HEK293T (cell line): Measurements from ENCODE around the gene OSBPL8.
"Not testable (repeated sequence)": the region's sequence is repeated elsewhere in the genome, so short reads cannot be mapped to it uniquely, and the experiment has no call there.

Experiments
- CTCF ChIA-PET: fragments of 350-600 bp; formaldehyde crosslinking; extraction: SDS; loops from one replicate; lab custom pipeline; 2021; ENCODE audit warnings: antibody characterized with exemption, inconsistent platforms; lab: Yijun Ruan, JAX
- POLR2A ChIA-PET: fragments of 350-600 bp; formaldehyde crosslinking; extraction: SDS; loops from one replicate; lab custom pipeline; 2020; ENCODE audit warnings: antibody characterized with exemption, inconsistent platforms; lab: Yijun Ruan, JAX
- DNase-seq: peaks from one replicate; pipeline ENCODE4 v3.0.0; 2012; ENCODE audit warnings: mixed read lengths; ENCODE audit errors: extremely low spot score
- ARNT ChIP-seq: fragments of 450-650 bp; IDR thresholded peaks from 2 replicates; pipeline ENCODE4 v1.6.1; 2017; ENCODE audit warnings: mild to moderate bottlenecking
- BHLHE40 ChIP-seq: fragments of 450-650 bp; IDR thresholded peaks from 2 replicates; pipeline ENCODE4 v1.6.1; 2016; ENCODE audit warnings: mild to moderate bottlenecking, moderate library complexity, borderline replicate concordance
- CTBP1 ChIP-seq: fragments of 450-650 bp; IDR thresholded peaks from 2 replicates; pipeline ENCODE4 v1.6.1; 2016; ENCODE audit warnings: borderline replicate concordance
- ELF4 ChIP-seq: fragments of 450-650 bp; IDR thresholded peaks from 2 replicates; pipeline ENCODE4 v1.6.1; 2017; ENCODE audit warnings: antibody characterized with exemption
- FOXA1 ChIP-seq: fragments of 450-650 bp; IDR thresholded peaks from 2 replicates; pipeline ENCODE4 v1.6.1; 2016; ENCODE audit warnings: mild to moderate bottlenecking
- FOXK2 ChIP-seq: fragments of 450-650 bp; IDR thresholded peaks from 2 replicates; pipeline ENCODE4 v1.6.1; 2016; ENCODE audit warnings: mild to moderate bottlenecking
- FOXM1 ChIP-seq: fragments of 450-650 bp; IDR thresholded peaks from 2 replicates; pipeline ENCODE4 v1.6.1; 2017; ENCODE audit warnings: mild to moderate bottlenecking, borderline replicate concordance
- HDGF ChIP-seq: fragments of 450-650 bp; IDR thresholded peaks from 2 replicates; pipeline ENCODE4 v1.6.1; 2017; ENCODE audit warnings: antibody characterized with exemption, borderline replicate concordance
- L3MBTL2 ChIP-seq: fragments of 450-650 bp; conservative IDR thresholded peaks from 2 replicates; pipeline ENCODE4 v1.6.1; 2016; ENCODE audit warnings: mild to moderate bottlenecking
- LEF1 ChIP-seq: fragments of 450-650 bp; IDR thresholded peaks from 2 replicates; pipeline ENCODE4 v1.6.1; 2017; ENCODE audit warnings: mild to moderate bottlenecking, borderline replicate concordance
- NFRKB ChIP-seq: fragments of 450-650 bp; IDR thresholded peaks from 2 replicates; pipeline ENCODE4 v1.6.1; 2016; ENCODE audit warnings: mild to moderate bottlenecking, moderate library complexity
- PKNOX1 ChIP-seq: fragments of 450-650 bp; IDR thresholded peaks from 2 replicates; pipeline ENCODE4 v1.6.1; 2016
- SP1 ChIP-seq: fragments of 450-650 bp; IDR thresholded peaks from 2 replicates; pipeline ENCODE4 v1.6.1; 2017
- SUZ12 ChIP-seq: fragments of 450-650 bp; IDR thresholded peaks from 2 replicates; pipeline ENCODE4 v1.6.1; 2016; ENCODE audit warnings: mild to moderate bottlenecking
- TARDBP ChIP-seq: fragments of 450-650 bp; IDR thresholded peaks from 2 replicates; pipeline ENCODE4 v1.6.1; 2016
- ZNF384 ChIP-seq: fragments of 450-650 bp; IDR thresholded peaks from 2 replicates; pipeline ENCODE4 v1.6.1; 2016

OSBPL8 gene

GRCh38 chr12:76505050-76505449 lies 54.5 kb downstream of the OSBPL8 start:
- TF ChIP-seq ARNT, result no peak
- no peak for TF ChIP-seq HDGF
- TF ChIP-seq SP1, result no peak
- TF ChIP-seq FOXM1, result no peak
- TF ChIP-seq ZNF384, result no peak
- TF ChIP-seq FOXA1, result no peak
- no peak for TF ChIP-seq SUZ12
- no peak for TF ChIP-seq LEF1
- DNase-seq, result no peak
- CTCF ChIA-PET, result no interaction called here
- POLR2A ChIA-PET, result no interaction called here

- ChIA-PET POLR2A (no interaction called here), CTCF (no interaction called here)
Measured at GRCh38 chr12:76504606-76505005, 55.0 kb downstream of the OSBPL8 start.

GRCh38 chr12:76503957-76504356 lies 55.6 kb downstream of the OSBPL8 start:
- TF ChIP-seq ZNF384 (no peak), LEF1 (no peak), FOXK2 (no peak), SP1 (no peak), ELF4 (no peak), ARNT (no peak), PKNOX1 (no peak), FOXA1 (no peak), NFRKB (no peak), CTBP1 (no peak), L3MBTL2 (no peak), SUZ12 (no peak), BHLHE40 (no peak), FOXM1 (no peak), TARDBP (no peak), HDGF (no peak)
- DNase-seq, result no peak
- ChIA-PET POLR2A (no interaction called here), CTCF (interaction anchor here (0.6 kb wide), 1 partner anchor 13 kb away, joined by 3 read pairs; no protein-coding TSS in a partner anchor)

More at GRCh38 chr12:76504606-76505005, 55.0 kb downstream of the OSBPL8 start:
- no peak for DNase-seq
- TF ChIP-seq CTBP1 (no peak), ARNT (no peak), HDGF (no peak), SUZ12 (no peak), L3MBTL2 (no peak), BHLHE40 (no peak)

- POLR2A ChIA-PET, result no interaction called here
- TF ChIP-seq TARDBP, result no peak
- TF ChIP-seq SP1, result no peak
- no peak for TF ChIP-seq FOXA1
- no peak for TF ChIP-seq FOXM1
- no peak for TF ChIP-seq L3MBTL2
- no peak for TF ChIP-seq ARNT
- no peak for TF ChIP-seq SUZ12
- no peak for TF ChIP-seq CTBP1
- TF ChIP-seq PKNOX1, result no peak
- TF ChIP-seq BHLHE40, result no peak
- TF ChIP-seq LEF1, result no peak
- no peak for TF ChIP-seq HDGF
- CTCF ChIA-PET, result no interaction called here
- no peak for DNase-seq
Measured at GRCh38 chr12:76501390-76501789, 58.2 kb downstream of the OSBPL8 start.

- CTCF ChIA-PET, POLR2A ChIA-PET, DNase-seq: not testable (repeated sequence)
Measured at GRCh38 chr12:76499136-76499535, 60.4 kb downstream of the OSBPL8 start.

GRCh38 chr12:76495556-76495955 lies 64.0 kb downstream of the OSBPL8 start:
- ChIA-PET CTCF (no interaction called here), POLR2A (no interaction called here)
- no peak for DNase-seq
- TF ChIP-seq PKNOX1 (0 out of 2 replicates have a peak, but pooled peaks have one; percentile 28), SP1 (no peak)

DNA sequence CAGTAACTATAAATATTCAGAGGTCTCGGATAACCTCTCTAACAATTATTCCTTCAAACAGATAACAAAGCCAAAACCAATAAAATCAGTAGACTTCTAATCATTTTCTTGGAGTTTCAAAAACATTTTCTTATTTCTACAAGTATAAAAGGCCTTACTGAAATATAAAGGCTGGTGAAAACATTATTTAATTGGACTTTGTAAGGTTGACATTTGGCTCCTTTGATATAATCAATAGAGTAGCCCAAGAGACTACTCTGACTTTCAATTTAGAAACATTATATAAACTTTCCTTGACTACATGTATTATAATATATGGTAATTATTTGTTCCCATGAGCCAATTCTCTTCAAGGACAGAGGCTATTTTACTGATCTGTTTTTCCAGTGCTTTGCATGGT lies 68.3 kb downstream of the OSBPL8 start:
- DNase-seq, result no peak
- POLR2A ChIA-PET, result no interaction called here
- TF ChIP-seq PKNOX1, result no peak
- TF ChIP-seq FOXA1, result no peak
- no peak for TF ChIP-seq ZNF384
- TF ChIP-seq LEF1, result no peak
- no peak for TF ChIP-seq FOXK2
- CTCF ChIA-PET, result no interaction called here
